ENCODE data around the gene FAM174C. TPM values are rescaled to one million over a fixed set of nuclear protein-coding genes. Genes with fewer than 3 reads are reported as not detected.

FAM174C gene
- total and polyA plus RNA-seq, 10 of the 15 experiments (the other 5 are each of a cell fraction or from before 2014, with no cell fraction given) = 0.89 to 94.6 (median 43.6) TPM

DNA sequence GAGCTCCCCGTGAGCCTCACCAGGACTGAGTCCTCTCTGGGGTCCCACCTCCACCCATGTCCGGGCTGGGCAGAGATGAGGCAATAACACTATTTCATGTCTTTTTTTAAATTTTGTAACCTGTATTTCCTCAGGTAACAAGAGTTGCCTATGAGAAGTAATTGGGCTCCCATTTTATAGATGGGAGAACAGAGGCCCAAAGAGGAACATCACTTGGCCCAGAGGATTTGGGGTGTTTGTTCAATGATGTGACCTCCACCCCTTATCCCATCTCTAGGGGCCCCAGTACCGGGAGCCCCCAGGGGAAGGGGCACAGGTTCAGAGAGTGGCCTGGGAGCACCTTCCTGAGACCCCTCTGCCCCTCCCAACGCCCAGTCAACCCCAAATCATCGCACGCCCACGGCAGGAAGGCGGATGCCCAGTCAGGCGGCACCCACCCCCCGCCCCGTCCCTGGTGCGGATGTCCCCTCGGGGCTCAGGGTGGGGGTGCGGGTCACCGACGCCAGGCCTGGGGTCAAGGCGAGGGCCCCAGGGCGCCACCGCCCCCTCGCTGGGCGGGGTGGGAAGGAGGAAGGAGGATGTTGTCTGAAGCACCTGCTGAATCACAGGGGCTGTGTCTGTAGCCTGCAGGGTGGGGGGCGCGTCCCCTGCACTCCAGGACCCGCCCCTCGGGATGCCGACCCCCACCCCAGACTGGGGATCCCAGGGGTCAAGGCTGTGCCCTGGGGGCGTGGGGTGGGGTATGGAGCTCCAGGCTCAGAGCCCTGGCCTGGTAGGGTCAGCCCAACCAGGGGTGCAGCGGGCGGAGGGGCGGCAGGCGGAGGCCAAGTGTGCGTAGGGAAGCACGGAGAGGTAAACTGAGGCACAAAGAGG, 15.2 kb upstream of the FAM174C start (continued):
- TF ChIP-seq ZNF384 (IDR thresholded peaks at IDR 0.05; ENCODE audit: borderline replicate concordance, low read depth, low read length) = no peak
- no peak for TF ChIP-seq RUNX3 (IDR thresholded peaks at IDR 0.05; ENCODE audit: low read length)
- TF ChIP-seq POLR2A (IDR thresholded peaks at IDR 0.05; ENCODE audit: low read depth, low read length) = peak; percentile 20; the same call in 1 of the 2 replicates
- peak; percentile 44 for TF ChIP-seq BCL3 (IDR thresholded peaks at IDR 0.05; ENCODE audit: borderline replicate concordance, insufficient read depth, low read depth, low read length, poor library complexity, severe bottlenecking)
- TF ChIP-seq ZNF687 (IDR thresholded peaks at IDR 0.05) = peak; percentile 31; the same call in 1 of the 2 replicates
- TF ChIP-seq NBN (IDR thresholded peaks at IDR 0.05) = peak; percentile 36; the same call in 1 of the 2 replicates
- TF ChIP-seq PML (IDR thresholded peaks at IDR 0.05; ENCODE audit: low read length) = no peak

Data from GM12878 (cell line).